Duodenal mucosa (tissue), 2 donors: ENCODE measurements around the gene PRDM13.

Source experiments
- H3K27ac ChIP-seq: one replicate; pipeline ENCODE4 v1.7.0; 2013; ENCODE audit warnings: low read depth, low read length
- H3K27me3 ChIP-seq, 2 donors: one replicate each; pipeline ENCODE4 v1.7.0; 2013; ENCODE audit warnings: low read length in 2 of 2, control low read depth in 1 of 2; ENCODE audit not compliant: insufficient read depth in 2 of 2, control insufficient read depth in 1 of 2
- H3K36me3 ChIP-seq, 2 donors: one replicate each; pipeline ENCODE4 v1.7.0; 2013; ENCODE audit warnings: low read length in 2 of 2, control low read depth in 1 of 2; ENCODE audit not compliant: insufficient read depth in 2 of 2, control insufficient read depth in 1 of 2
- H3K4me1 ChIP-seq, 2 donors: one replicate each; pipeline ENCODE4 v1.7.0; 2013; ENCODE audit warnings: low read length in 2 of 2, control low read depth in 1 of 2; ENCODE audit not compliant: insufficient read depth in 2 of 2, control insufficient read depth in 1 of 2
- H3K4me3 ChIP-seq, 2 donors: one replicate each; pipeline ENCODE4 v1.7.0; 2013; ENCODE audit warnings: low read length in 2 of 2, low read depth in 1 of 2
- H3K9ac ChIP-seq, 2 donors: one replicate each; pipeline ENCODE4 v1.7.0; 2013; ENCODE audit warnings: low read length in 2 of 2, low read depth in 1 of 2
- H3K9me3 ChIP-seq, 2 donors: one replicate each; pipeline ENCODE4 v1.7.0; 2013; ENCODE audit warnings: low read length in 2 of 2, control low read depth in 1 of 2; ENCODE audit not compliant: control insufficient read depth in 1 of 2

The PRDM13 gene

DNA sequence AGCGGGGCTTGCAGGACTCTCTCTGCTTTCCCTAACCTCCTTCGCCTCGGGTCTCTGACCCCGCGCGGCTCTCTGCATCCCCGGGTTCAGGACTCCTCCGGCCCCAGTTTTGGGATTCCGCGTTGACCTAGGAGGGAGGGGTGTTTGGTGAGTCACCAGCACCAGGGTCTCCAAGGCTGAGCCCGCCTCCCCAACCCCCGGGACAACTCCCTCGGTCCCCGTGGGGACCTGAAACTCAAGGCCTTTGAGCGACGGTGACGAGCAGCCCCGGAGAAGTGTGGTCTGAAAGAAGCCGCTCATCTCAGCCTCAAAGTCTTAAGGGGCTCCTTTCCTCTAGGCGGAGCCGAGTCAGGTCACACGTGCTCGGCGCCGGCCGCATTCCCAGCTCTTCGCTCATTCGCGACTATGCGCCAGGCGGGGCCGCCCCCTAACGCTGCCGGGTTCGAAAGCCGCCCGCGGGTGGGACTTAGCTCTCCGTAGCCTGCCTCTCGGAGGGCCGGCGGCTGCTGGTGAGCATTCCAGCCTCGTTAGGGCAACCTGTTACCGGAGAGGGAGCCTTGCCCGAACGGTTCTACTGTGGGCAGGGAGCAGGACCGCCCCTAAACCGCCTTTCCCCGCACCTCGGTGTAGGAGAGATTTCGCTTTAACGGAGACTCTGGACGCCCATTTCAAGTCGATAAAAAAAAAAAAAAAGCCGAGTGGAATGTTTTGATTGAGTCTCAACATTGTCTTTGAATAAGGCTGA, 3.0 kb upstream of the PRDM13 start:
- Histone ChIP-seq H3K9ac (no peak overlapping the region), H3K4me3 (peak overlapping the region; percentile 52 to 61), H3K4me1 (peaks cover 19 to 22% of the 10 kb centered on the region in 2 donors), H3K9me3 (no peaks in the 10 kb centered on the region), H3K36me3 (no peaks in the 10 kb centered on the region), H3K27ac (no peak overlapping the region), H3K27me3 (peaks cover 86 to 88% of the 10 kb centered on the region in 2 donors)

DNA sequence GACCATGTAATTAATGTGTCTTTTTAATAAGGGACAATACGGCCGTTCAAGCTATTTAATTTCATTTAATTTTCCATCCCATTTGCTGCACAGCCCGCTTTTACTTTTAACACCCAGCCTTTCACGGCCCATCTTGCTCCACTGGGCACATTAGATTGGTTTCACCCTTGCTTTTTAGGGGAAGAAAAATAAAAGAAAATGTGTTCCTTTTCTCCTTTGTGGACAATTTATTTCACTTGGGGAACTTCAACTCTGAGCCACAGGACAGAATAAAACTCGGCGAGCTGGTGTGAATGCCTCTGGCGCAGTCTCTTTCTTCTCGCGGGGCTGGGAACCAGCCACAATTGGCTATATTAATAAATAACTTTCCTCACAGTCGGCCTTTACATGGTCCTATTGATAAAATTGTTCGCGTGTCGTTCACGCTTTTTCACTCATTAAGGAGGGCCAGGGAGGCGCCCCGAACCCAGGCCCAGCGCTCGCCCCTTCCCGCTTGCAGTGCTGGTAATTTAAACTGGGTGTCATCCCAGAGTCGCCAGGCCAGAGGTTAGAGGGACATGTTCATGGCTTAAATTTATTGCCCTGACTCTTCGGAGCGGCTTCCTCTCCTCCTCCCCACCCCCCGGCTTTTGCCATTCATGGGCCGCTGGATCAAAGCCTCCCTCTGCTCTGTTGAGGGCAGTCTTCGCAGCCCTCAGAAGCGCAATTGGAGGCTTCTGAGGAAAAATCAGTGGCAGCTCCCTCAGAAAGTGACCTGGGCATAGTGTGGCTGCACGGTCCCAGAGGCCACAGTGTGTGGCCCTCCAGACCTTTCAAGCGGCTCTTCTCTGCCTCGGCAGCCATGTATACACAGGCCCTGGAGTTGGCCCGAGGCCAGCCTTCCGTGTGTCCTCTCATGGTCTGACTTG, 2.2 kb upstream of the PRDM13 start:
- H3K9ac ChIP-seq, result no peak overlapping the region
- H3K27ac ChIP-seq, result no peak overlapping the region
- H3K27me3 ChIP-seq, result peaks cover 87 to 94% of the 10 kb centered on the region in 2 donors
- peaks cover 19 to 22% of the 10 kb centered on the region in 2 donors for H3K4me1 ChIP-seq
- H3K9me3 ChIP-seq, result no peaks in the 10 kb centered on the region
- H3K4me3 ChIP-seq, result peak overlapping the region; percentile 52 to 61
- H3K36me3 ChIP-seq, result no peaks in the 10 kb centered on the region

GRCh38 chr6:99605074-99605734, 1.4 kb upstream of the PRDM13 start:
- no peaks in the 10 kb centered on the region for H3K9me3 ChIP-seq
- no peak overlapping the region for H3K4me3 ChIP-seq
- peaks cover 19 to 22% of the 10 kb centered on the region in 2 donors for H3K4me1 ChIP-seq
- no peak overlapping the region for H3K27ac ChIP-seq
- H3K9ac ChIP-seq, result no peak overlapping the region
- H3K27me3 ChIP-seq, result peaks cover 91 to 98% of the 10 kb centered on the region in 2 donors
- no peaks in the 10 kb centered on the region for H3K36me3 ChIP-seq

DNA sequence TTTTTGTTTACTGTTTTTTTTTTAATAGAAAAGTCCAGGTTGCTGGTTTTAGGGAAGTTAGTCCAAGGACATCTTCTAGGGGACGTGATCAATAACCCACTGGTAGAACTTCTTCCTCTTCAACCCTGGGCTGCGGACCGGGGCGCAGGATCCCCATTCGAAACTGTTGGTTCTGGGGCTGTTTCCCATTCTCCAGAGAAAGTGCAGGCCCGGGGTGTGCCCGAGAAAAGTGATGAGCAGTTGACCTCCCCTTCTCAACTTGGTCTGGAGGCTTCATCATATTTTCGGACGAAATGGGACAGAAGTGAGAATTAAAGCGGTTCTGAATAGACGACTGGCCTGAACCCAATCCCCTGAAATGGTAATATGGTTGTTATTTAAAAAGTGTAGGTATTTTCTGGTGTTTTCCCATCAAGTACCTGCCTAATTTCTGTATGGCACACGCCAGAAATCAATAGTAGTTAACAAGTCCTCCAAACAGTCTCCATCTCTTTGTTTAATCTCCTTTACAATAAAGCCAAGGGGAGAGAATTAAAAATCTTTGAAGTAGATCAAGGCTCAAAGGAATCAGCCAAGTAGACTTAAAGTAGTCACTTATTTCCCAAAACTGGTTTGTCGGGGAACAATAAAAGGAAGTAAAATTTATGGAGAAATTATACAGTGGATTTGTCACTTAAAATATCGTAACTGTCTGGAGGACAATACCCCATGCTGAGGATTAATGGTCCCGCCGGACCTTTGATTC, 550 bp upstream of the PRDM13 start:
- Histone ChIP-seq H3K4me3 (no peak overlapping the region), H3K9me3 (no peaks in the 10 kb centered on the region), H3K27me3 (peaks cover 94 to 99% of the 10 kb centered on the region in 2 donors), H3K36me3 (no peaks in the 10 kb centered on the region), H3K9ac (no peak overlapping the region), H3K27ac (no peak overlapping the region), H3K4me1 (peaks cover 19 to 22% of the 10 kb centered on the region in 2 donors)

- Histone ChIP-seq H3K27ac (no peak overlapping the region), H3K27me3 (peaks cover 95 to 96% of the 10 kb centered on the region in 2 donors)
These were observed 893 bp downstream of the PRDM13 start for GRCh38 chr6:99607416-99608036.

GRCh38 chr6:99608059-99608885, 1.6 kb downstream of the PRDM13 start:
- Histone ChIP-seq H3K4me1 (peaks cover 18 to 27% of the 10 kb centered on the region in 2 donors), H3K9ac (no peak overlapping the region), H3K36me3 (no peaks in the 10 kb centered on the region), H3K27ac (no peak overlapping the region), H3K9me3 (no peaks in the 10 kb centered on the region), H3K27me3 (peaks cover 95 to 96% of the 10 kb centered on the region in 2 donors), H3K4me3 (no peak overlapping the region)

More at GRCh38 chr6:99607416-99608036, 893 bp downstream of the PRDM13 start:
- Histone ChIP-seq H3K4me1 (peaks cover 20% of the 10 kb centered on the region in 2 donors), H3K9me3 (no peaks in the 10 kb centered on the region), H3K9ac (no peak overlapping the region), H3K4me3 (no peak overlapping the region), H3K36me3 (no peaks in the 10 kb centered on the region)

DNA sequence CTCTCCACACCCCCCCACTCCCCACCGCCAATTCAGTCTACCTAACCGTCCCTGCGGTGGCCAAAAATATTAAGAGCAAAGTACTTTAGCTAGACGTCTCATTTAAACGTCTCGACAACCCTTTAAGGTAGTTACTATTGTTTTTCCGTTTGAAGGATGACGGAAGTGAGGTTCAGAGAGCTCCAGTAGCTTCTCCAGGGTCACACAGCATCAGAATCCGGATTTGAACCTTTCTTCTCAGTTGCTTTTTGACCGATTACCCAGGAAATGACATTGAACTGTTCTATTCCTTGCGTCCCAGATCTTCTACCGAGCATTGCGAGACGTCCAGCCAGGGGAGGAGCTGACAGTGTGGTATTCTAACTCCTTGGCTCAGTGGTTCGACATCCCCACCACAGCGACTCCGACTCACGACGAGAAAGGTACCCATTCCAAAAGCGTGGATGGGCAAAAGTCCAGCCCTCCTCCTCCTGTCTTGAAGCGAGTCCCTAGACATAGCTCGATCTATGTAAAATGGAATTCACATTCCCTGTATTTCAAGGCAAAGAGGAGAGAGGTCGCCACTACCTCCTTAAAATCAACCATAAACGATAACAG, 2.4 kb downstream of the PRDM13 start:
- H3K4me3 ChIP-seq, result no peak overlapping the region
- H3K4me1 ChIP-seq, result peaks cover 18 to 24% of the 10 kb centered on the region in 2 donors
- no peak overlapping the region for H3K27ac ChIP-seq
- H3K36me3 ChIP-seq, result no peaks in the 10 kb centered on the region
- peaks cover 90 to 92% of the 10 kb centered on the region in 2 donors for H3K27me3 ChIP-seq
- no peaks in the 10 kb centered on the region for H3K9me3 ChIP-seq
- no peak overlapping the region for H3K9ac ChIP-seq

- Histone ChIP-seq H3K36me3 (no peaks in the 10 kb centered on the region), H3K4me1 (peaks cover 16 to 26% of the 10 kb centered on the region in 2 donors), H3K9me3 (no peaks in the 10 kb centered on the region), H3K27me3 (peaks cover 90 to 92% of the 10 kb centered on the region in 2 donors), H3K4me3 (no peak overlapping the region), H3K27ac (no peak overlapping the region), H3K9ac (no peak overlapping the region)
These were observed 3.4 kb downstream of the PRDM13 start for GRCh38 chr6:99609905-99610489.
